ENCODE results near the gene NCMAP.
"Not testable (repeated sequence)": the region's sequence is repeated elsewhere in the genome, so short reads cannot be mapped to it uniquely, and the experiment has no call there.

NCMAP gene, protein sequence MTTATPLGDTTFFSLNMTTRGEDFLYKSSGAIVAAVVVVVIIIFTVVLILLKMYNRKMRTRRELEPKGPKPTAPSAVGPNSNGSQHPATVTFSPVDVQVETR

GRCh38 chr1:24555591-24556413 is at the start of gene NCMAP:
NCMAP (plus strand) TSS chr1:24556087; CDS start chr1:24595431, 39,344 bp downstream.
- no peak for DNase-seq (ENCODE audit: low read depth)

- DNase-seq (ENCODE audit: low read depth), result no peak
These were observed 49.1 kb upstream of the NCMAP start for GRCh38 chr1:24506691-24507381.

GRCh38 chr1:24507405-24507804 is 48.5 kb upstream of the NCMAP start:
- no peak for DNase-seq (ENCODE audit: low read depth)

GRCh38 chr1:24508911-24509310 is 47.0 kb upstream of the NCMAP start:
- DNase-seq (ENCODE audit: low read depth), result no peak

DNA sequence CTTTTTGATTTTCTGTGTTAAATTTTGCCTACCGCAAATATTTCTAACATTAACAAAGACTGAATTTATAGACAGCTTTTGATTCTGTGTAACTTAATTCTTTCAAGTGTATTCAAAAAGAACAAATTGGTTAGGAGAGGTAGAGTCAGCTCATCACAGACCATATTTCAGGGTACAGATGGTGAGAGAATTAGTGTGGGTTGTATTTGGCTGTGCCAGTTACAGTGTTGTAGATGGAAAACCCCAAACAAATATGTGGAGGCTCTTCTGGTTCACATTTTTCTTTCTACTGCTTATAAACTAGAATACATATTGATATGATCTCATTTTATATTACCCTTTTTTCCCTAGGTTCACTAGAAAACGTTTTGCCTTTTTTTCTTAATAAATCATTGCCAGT is 42.2 kb upstream of the NCMAP start:
- DNase-seq (ENCODE audit: low read depth), result no peak

DNA sequence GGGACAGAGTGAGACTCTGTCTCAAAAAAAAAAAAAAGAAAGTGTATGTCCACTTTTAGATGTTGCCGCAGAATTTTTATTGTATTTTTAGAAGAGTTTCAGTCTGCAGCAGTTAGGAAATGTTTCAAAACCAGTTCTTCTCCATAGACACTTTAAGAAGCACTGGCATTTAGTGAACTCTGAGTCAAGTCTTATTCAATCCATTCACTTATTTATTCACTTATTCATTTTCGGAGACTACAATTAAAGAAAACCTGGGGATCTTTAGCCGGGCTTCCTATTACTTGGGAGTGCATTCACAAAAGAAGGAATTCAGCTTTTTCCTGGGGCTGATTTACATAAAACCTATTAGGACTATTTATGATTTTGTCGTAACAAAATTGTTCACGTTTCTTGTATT is 40.9 kb upstream of the NCMAP start:
- DNase-seq (ENCODE audit: low read depth), result no peak

- DNase-seq (ENCODE audit: low read depth), result peak; percentile 19
These were observed 40.1 kb upstream of the NCMAP start for GRCh38 chr1:24515671-24516209.

- DNase-seq (ENCODE audit: low read depth), result no peak
These were observed 39.4 kb upstream of the NCMAP start for GRCh38 chr1:24516506-24516905.

DNA sequence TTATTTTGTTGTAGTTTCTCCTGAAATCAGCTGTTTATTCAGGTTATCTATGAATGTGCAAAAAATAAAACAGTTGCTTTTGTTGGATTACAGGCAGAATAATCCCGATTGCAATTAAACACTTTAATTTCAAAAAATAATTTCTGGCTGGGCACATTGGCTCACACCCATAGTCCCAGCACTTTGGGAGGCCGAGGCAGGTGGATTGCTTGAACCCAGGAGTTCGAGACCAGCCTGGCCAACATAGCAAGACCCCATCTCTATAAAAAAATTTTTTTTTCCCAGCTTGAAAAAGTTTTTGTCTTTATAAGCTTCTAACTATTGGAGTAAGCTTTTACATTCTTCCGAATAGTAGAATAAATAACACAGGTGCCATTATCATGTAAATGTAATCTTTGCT is 38.0 kb upstream of the NCMAP start:
- DNase-seq (ENCODE audit: low read depth), result no peak

DNA sequence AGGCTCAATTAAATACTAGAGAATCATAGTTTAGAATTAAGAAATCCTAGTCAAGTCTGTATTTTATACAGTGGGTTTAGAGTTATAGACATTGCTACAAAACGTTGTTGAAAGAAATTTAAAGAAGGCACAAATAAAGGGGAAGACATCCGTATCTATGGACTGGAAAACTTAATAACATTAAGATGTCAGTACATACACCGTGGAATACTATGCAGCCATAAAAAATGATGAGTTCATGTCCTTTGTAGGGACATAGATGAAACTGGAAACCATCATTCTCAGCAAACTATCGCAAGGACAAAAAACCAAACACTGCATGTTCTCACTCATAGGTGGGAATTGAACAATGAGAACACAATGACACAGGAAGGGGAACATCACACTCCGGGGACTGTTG is 35.6 kb upstream of the NCMAP start:
- not testable (repeated sequence) for DNase-seq (ENCODE audit: low read depth)

- DNase-seq (ENCODE audit: low read depth), result no peak
These were observed 30.3 kb upstream of the NCMAP start for GRCh38 chr1:24525606-24526005.

- DNase-seq (ENCODE audit: low read depth), result no peak
These were observed 29.8 kb upstream of the NCMAP start for GRCh38 chr1:24526045-24526444.

- DNase-seq (ENCODE audit: low read depth), result no peak
These were observed 28.8 kb upstream of the NCMAP start for GRCh38 chr1:24526940-24527542.

DNA sequence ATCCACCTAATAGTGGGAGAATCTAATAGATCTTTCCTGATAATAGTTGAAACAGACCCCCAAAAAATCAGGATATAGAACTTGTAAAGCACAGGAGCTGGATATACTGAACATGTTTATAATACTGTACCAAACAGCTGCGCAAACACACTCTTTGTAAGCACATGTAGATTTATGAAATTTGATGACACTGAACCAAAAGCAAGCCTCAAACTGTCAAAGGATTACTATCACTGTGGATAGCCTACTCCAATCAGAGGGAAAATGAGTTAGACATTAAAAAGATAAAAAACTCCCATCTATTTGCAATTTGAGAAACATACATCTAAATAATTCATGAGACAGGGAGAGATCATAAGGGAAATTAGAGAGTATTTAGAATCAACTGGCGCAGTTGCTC is 27.1 kb upstream of the NCMAP start:
- no peak for DNase-seq (ENCODE audit: low read depth)

DNA sequence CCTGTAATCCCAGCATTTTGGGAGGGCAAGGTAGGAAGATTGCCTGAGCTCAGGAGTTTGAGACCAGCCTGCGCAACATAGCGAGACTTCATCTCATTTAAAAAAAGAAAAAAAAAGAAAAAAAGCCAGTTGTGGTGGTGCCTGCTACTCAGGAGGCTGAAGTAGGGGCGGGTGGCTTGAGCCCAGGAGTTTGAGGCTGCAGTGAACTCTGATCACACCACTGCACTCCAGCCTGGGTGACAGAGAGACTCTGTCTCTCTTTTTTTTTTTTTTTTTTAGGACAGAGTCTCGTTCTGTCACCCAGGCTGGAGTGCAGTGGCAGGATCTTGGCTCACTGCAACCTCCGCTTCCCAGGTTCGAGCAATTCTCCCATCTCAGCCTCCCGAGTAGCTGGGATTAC is 26.6 kb upstream of the NCMAP start:
- DNase-seq (ENCODE audit: low read depth), result not testable (repeated sequence)

DNA sequence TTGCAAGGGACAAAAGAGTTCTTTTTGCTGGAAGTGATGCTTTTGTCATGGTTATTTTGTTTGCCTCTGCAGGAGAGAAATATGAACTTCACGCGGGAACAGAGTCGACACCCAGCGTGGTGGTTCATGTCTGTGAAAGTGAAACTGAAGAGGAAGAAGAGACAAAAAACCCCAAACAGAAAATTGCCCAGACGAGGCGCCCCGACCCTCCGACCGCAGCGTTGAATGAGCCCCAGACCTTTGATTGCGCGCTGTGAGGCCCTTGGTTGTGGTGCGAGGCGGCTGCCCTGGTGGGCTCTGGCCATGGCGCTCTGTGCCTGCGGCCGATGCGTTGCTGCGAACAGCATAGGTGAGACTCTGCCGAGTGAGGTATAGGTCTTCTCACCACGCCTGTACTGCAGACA is 20.9 kb upstream of the NCMAP start:
- DNase-seq (ENCODE audit: low read depth), result no peak

- DNase-seq (ENCODE audit: low read depth), result no peak
These were observed 20.1 kb upstream of the NCMAP start for GRCh38 chr1:24535778-24536177.

DNA sequence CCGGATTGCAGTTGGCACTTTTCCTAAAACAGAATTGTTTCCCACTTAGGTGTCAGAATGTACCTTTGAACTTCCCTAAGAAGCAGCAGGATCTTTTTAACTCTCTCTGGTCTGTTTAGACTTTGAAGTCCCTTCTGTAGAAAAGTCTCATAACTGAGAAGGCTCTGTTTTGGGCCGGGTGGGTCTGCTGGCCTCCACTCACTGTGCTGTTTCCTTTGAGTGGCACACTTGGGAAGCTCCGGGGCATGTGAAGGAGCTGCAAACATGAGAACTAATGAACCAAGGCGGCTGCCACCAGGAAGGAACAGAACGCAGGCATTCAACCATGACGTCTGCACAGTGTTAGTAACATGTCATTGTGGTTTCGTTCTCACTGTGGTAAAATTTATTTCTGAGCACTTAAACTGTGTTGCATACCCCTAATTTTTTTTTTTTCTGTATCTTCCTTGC is 19.5 kb upstream of the NCMAP start:
- no peak for DNase-seq (ENCODE audit: low read depth)

GRCh38 chr1:24540051-24540905 is 15.6 kb upstream of the NCMAP start:
- DNase-seq (ENCODE audit: low read depth), result no peak

DNA sequence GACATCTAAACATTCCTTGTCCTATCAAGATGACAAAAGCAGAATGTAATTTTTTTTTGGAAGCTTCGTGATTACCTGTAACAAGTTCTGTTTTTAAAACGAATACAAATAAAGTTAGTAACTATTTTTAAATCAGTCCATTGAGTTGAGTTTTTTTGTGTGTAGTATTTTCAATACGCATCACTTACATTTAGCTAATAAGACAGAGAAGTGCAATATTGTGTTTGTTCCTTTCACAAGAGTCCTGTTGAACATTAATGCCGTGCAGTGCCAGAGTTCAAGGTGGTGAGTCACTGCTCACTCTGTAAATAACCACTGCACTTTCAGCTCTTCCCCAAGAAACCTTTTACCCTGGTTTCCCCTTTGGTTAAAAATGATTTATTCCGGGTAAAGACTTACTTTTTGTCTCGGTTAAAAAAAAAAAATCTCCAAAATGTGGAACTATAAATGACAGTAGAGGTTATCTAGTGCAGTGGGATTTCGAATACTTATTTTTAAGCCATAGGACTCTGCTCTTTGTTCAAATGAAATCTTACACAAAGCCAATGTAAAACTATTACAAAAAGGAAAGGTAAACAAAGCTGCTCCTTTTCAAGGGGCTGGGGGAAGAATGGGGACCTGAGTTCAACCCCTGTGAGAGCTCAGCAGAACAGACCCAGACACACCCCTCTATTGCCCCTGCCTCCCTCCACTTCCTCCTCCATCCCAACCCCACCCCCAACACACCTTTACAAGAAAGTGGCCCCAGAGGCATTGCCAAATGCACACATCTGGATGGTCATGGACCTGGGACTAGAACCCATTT is 14.8 kb upstream of the NCMAP start:
- peak; percentile 23 for DNase-seq (ENCODE audit: low read depth)
